GM18951 (cell line): ENCODE data around the gene ELFN1.
"Not testable (repeated sequence)": the region's sequence is repeated elsewhere in the genome, so short reads cannot be mapped to it uniquely, and the experiment has no call there.

Experiments used
- POLR2A ChIP-seq: IDR thresholded peaks from 4 replicates; pipeline ENCODE4 v1.6.1; 2011; ENCODE audit warnings: mild to moderate bottlenecking; ENCODE audit not compliant: insufficient read length, insufficient read depth; ENCODE audit errors: extremely low read depth
- in situ Hi-C: fragments of 300-500 bp; cut with MboI; formaldehyde crosslinking; loops from one replicate; pipeline ENCODE4 v1.12.0; 2022; ENCODE audit warnings: low sequenced_read_pairs, mixed read lengths, inconsistent platforms; ENCODE audit not compliant: unreplicated experiment

Gene ELFN1

DNA sequence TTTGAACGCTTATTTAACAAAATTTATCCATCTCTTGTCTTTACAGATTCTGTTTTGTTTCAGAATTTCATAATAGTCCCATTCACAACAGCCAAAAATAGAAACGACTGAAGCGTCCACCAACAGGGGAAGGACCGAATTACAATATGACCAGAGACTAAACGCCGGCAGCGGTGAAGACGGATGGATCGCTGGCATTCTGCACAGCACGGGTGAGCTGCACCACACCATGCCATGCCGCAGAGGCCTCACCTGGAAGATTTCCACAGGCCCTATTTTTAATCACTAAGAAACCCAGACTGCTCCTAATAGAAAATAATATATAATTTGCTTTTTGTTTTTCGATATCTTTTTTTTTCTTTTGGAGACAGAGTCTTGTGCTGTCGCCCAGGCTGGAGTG, 91.0 kb downstream of the ELFN1 start:
- TF ChIP-seq POLR2A = no peak
- in situ Hi-C loops = no loop called here

DNA sequence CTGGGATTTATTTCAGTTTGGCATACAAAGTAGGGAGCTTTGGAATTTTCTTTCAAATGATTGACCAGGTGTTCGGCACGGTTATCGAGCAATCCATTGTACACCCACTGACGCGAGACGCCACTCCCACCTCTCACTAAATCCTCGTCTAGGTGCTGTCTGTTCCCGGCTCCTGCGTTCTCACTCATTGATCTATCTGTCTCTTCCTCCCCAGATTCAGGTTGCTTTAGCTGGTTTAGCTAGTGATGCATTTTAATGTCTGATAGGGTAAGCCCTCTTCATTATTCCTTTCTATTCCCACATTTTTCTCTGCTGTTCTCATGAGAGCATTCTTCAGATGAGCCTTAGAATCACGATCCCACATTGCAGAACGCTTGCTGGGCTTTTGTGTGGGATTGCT, 91.7 kb downstream of the ELFN1 start:
- in situ Hi-C loops = no loop called here
- TF ChIP-seq POLR2A = no peak

DNA sequence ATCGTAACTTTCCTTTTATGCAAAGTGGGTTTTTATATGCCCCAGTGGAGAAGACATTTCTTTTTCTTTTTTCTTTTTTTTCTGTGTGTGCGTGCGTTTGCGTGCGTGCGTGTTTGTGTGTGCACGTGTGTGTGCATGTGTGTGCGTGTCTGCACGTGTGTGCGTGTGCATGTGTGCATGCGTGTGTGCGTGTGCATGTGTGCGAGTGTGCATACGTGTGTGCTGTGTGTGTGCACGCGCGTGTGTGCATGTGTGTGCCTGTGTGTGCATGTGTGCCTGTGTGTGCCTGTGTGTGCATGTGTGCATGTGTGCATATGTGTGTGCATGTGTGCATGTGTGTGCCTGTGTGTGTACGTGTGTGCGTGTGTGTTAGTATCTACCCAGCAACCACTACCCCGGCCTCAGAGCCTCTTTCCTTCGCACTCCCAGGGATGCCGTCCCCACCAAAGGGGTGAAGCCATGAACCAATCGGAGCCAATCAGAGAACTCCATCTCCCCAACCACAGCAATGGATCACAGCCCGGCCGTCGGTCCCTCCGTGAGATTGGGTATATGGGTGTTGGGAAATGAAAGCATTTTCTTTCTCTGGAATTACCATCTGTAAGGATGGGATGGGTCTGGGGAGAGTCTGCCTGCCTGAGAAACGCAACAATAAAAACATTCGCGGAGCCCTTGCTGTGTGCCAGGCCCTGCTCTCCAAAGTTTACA, 92.3 kb downstream of the ELFN1 start:
- in situ Hi-C loops = no loop called here
- no peak for TF ChIP-seq POLR2A

DNA sequence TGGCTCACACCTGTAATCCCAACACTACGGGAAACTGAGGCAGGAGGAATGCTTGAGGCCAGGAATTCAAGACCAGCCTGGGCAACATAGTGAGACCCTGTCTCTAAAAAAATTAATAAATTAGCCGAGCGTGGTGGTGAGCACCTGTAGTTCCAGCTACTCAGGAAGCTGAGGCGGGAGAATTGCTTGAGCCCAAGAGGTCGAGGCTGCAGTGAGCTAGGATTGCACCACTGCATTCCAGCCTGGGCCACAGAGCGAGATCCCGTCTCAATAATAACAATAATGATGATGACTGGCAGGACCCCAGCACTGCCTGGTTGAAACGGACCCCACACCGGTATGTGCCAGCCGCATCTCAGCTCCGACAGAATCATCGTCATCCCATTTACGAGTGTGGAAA, 93.0 kb downstream of the ELFN1 start:
- in situ Hi-C loops = no loop called here
- no peak for TF ChIP-seq POLR2A

DNA sequence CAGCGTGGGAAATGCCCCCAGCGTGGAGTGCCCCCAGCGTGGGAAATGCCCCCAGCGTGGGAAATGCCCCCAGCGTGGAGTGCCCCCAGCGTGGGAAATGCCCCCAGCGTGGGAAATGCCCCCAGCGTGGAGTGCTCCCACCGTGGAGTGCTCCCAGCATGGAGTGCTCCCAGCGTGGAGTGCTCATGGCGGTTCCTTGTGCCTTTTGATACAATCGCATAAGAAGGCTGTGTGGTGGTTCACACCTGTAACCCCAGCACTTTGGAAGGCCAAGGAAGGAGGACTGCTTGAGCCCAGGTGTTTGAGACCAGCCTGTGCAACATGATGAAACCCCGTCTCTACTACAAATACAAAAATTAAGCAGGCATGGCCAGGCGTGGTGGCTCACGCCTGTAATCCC, 93.8 kb downstream of the ELFN1 start:
- in situ Hi-C loops = not testable (repeated sequence)

DNA sequence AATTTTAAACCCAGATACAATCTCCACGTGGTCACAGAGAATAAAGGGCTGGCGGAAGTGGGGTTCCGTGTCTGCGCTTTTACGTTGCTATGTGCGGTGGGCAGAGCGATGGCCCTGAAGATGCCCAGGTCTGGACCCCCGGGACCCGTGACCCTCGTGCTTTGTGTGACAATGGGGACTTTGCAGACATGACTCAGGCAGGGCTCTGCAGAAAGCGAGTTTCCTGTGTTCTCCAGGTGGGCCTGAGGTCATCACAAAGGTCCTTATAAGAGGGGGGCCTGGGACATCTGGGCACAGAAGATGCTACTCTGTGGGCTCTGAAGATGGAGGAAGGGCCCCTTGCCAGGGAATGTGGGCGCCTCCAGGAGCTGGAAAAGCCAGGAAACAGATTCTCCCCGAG, 95.3 kb downstream of the ELFN1 start:
- in situ Hi-C loops = no loop called here

DNA sequence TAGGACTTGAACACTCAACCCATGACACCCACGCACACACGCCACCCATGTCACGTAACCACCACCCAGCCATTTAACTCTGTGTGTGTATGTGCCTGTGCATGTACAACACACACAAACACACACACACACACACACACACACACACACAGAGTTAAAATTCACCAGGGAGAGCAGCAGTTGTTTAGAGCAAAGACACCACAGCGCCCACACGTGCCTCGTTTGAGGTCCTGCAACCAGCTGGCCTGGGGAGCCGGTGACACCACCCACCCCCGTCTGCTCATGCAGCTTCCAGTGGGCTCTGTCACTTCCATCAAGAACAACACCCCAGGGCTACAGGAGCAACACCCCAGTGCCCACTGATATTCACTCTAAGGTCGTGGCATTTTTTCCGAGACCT, 97.4 kb downstream of the ELFN1 start:
- in situ Hi-C loops = no loop called here
- no peak for TF ChIP-seq POLR2A

More for the DNA sequence above, 95.3 kb downstream of the ELFN1 start:
- no peak for TF ChIP-seq POLR2A

DNA sequence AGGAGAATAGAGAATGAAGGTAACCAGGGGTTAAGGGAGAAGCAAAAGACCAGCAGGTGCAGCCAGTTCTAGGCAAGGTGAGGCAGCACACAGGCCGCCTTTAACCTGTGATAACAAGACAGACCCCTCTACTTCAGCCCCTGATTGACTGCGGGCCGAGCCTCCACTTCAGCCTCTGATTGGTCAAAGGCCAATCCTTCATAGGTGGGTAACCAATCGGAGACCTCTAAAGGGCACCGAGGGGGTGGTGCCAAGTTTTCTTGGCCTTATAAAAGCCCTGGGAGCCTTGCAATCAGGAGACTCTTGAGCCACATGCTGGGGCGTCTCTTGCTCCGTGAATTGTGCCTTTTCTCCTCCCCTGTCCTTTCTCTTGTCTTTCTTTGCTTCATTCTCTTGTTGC, 98.8 kb downstream of the ELFN1 start:
- no peak for TF ChIP-seq POLR2A

DNA sequence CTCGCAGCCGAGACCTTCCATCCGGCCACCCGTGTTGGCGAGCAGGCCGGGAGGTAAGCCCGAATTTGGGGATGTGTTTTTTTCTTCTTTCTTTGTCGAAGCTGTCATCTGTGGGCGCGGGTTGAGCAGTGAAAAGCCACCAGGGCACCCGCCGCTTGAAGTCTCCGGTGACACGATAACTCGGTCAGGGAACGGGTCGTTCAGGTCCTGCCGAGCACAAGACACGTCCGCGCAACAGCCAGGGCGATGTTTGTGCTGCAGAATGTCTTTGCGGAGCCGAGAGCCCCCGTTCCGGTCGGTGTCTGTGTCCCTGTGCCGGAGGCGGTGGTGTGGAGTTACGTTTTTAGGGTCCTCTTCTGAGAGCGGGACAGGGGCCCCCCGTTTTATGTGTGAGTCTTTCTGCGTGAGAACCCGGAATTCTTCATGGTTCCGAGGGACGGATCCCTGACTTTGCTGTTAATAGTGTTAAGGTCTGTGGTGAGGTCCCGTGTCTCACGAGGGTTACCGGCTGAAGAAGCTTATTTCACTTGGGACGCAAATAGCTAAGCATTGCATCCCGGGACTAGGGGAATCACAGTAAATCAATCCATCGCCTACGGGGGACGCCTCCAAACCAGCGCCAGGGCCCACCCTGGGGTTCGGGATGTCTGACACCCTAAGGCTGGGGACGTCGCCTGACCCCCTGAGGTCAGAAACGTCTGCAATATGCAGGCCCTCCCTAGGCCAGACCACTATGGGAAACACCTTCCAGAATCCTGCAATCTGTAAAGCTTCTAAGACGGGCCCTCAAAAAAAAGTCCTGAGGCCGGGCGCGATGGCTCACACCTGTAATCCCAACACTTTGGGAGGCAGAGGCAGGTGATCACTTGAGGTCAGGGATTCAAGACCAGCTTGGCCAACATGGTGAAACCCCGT, 99.5 kb downstream of the ELFN1 start:
- in situ Hi-C loops = no loop called here

More for the DNA sequence above, 98.8 kb downstream of the ELFN1 start:
- in situ Hi-C loops = no loop called here

DNA sequence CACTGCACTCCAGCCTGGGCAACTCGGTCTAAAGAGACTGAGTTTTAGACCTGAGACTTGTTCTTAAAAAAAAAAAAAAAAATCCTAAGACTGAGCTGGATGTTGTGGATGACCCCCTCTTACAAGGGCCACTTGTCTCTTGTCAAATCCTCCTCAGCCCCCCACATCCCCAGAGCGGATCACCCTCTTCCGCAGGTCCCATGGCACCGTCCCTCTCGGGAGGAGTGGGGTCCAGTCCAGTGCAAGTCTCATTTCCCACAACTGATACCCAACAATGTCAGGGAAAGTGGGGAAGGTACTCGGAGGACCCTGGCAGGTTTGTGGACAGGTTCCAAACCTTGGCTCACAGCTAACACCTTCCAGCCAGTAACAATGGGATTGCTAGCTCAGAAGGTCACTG, 100.3 kb downstream of the ELFN1 start:
- TF ChIP-seq POLR2A = no peak
- in situ Hi-C loops = no loop called here

More for the DNA sequence above, 99.5 kb downstream of the ELFN1 start:
- TF ChIP-seq POLR2A = no peak

DNA sequence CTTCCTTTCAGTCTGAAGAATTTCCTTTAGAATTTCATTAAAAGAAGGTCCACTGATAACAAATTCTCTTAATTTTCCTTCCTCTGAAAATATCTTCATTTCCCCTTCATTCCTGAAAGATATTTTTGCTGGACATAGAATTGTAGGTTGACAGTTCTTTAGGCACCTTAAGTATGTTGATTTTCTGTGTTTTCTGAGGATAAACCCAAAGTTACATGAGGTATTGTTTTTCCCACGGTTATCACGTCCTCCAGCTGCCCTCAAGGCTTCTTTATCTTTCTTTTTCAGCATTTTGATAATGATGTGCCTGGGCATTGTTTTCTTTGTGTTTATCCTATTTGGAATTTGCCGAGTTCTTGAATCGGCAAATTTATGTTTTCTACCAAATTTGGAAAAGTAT, 105.3 kb downstream of the ELFN1 start:
- no peak for TF ChIP-seq POLR2A
- in situ Hi-C loops = no loop called here

DNA sequence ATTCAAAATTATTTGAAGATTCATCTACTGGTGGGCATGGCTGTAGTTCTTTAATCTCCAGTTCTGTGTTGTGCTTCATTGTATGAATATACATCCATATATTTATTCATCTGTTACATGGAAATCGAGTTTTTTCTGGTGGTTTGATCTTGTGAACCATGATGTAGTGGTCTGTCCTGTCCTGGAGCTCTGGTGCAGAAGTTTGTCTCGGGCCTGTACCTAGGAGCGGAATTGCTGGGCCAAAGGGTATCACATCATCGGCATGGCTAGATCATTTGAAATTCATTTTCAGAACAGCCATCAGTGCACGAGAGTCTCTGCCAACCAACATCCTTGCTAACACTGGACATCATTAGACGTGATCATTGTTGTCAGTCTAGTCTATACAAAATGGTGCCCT, 107.0 kb downstream of the ELFN1 start:
- TF ChIP-seq POLR2A = no peak
- in situ Hi-C loops = no loop called here

DNA sequence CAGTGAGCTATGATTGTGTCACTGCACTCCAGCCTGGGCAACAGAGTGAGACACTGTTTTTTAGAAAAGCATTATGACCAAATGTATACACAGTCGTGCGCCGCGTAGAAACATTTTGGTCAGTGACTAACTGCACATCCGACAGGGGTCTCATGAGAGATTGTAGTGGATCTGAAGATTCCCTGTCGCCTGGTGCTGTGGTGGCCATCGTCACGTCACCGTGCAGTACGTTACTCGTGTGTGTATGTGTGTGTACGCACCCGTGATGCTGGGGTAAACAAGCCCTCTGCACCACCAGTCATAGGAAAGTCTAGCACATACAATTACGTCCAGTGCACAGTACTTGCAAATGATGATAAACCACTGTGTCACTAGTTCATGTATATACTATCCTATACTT, 109.4 kb downstream of the ELFN1 start:
- TF ChIP-seq POLR2A = no peak
- in situ Hi-C loops = no loop called here

DNA sequence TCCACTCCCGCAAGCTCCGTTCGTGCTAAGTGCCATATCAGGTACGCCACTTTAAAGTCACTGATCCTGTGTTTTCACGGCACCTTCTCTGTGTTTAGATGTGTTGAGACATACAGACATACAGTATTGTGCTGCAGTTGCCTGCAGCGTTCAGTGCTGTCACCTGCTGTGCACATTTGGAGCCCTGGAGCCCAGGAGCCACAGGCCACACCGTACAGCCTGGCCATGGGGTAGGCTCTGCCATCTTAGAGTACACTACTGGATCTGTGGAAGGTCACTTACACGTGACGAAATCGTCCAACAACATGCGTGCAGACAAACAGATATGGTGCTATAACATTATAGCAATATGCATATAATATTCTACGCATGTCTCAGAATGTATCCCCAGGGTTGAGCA, 111.3 kb downstream of the ELFN1 start:
- in situ Hi-C loops = no loop called here
- TF ChIP-seq POLR2A = no peak
